Muscle of back (tissue), 13 donors: ENCODE results near the gene EXTL1. TPM values are rescaled to one million over a fixed set of nuclear protein-coding genes. Genes with fewer than 3 reads are reported as not detected.
"Not testable (repeated sequence)": the region's sequence is repeated elsewhere in the genome, so short reads cannot be mapped to it uniquely, and the experiment has no call there.

Experiments
- DNase-seq, 3 donors: peaks; one replicate each; pipeline versions ENCODE4 v3.0.0 to v3.0.0-alpha.2; 2013
- long read RNA-seq, 9 donors: transcript quantifications; one replicate each; lab custom pipeline, GENCODE V29; 2026
- polyA plus RNA-seq, 10 donors: library from polyadenylated mRNA; unstranded; fragments of 120-200 nt; gene quantifications; one replicate each; pipeline ENCODE4 v1.2.1, GENCODE V29; 2013; ENCODE audit not compliant: insufficient read length in 10 of 10

Gene EXTL1, protein sequence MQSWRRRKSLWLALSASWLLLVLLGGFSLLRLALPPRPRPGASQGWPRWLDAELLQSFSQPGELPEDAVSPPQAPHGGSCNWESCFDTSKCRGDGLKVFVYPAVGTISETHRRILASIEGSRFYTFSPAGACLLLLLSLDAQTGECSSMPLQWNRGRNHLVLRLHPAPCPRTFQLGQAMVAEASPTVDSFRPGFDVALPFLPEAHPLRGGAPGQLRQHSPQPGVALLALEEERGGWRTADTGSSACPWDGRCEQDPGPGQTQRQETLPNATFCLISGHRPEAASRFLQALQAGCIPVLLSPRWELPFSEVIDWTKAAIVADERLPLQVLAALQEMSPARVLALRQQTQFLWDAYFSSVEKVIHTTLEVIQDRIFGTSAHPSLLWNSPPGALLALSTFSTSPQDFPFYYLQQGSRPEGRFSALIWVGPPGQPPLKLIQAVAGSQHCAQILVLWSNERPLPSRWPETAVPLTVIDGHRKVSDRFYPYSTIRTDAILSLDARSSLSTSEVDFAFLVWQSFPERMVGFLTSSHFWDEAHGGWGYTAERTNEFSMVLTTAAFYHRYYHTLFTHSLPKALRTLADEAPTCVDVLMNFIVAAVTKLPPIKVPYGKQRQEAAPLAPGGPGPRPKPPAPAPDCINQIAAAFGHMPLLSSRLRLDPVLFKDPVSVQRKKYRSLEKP
- polyA plus RNA-seq = 1 to 10 TPM; 1.7 to 7.3 (median 3.2) TPM
- long read RNA-seq, donor 1 = 0 reads
- long read RNA-seq, donor 2 = 0 reads
- long read RNA-seq, donor 3 = 0 reads
- long read RNA-seq, donor 4 = 0 reads
- long read RNA-seq, donor 5 = 0 reads
- long read RNA-seq, donor 6 = 0 reads
- long read RNA-seq, donor 7 = 0 reads
- long read RNA-seq, donor 8 = 0 reads
- long read RNA-seq, donor 9 = 0 reads

DNA sequence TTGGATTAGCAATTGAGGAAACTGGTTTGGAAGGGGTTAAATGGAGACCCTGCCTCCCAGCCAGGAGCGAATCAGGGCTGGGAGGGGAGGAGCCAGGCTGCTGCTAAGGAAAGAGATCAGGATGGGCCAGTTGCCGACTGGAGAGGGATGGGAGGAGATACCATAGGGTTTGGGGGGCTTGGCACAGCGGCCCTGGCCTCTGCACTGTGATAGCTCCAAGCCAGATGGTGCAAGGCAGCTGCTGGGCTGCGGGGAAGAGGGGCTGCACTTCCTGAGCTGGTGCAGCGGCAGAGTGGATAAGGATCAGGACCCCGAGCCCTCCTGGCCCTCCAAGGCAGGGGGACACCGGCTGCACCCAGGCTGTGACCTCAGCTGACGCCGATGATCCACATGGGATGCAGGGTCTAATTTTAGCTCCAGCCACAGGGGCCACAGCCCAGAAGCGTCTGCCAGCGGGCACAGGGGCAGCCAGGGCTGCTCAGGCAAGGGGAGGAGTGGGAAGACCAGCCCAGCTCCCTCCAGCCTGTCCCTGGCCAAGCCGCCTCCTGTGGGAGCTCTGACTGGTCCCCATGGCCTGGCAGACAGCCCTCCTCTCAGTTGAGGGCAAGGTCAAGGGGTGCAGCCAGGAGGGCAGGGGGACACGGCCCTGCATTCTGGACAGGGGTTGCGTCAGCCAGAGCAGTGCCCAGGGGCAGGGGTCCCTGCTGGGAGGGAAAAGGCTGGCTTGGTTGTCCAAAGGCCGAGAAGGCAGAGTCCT lies at the start of gene EXTL1:
TSS of gene EXTL1 (plus strand) at position 129 of the 757 bp plus-strand sequence. CDS start 872 bp downstream, outside the sequence.
- peak; percentile 74 to 89 (median 81) for DNase-seq

DNA sequence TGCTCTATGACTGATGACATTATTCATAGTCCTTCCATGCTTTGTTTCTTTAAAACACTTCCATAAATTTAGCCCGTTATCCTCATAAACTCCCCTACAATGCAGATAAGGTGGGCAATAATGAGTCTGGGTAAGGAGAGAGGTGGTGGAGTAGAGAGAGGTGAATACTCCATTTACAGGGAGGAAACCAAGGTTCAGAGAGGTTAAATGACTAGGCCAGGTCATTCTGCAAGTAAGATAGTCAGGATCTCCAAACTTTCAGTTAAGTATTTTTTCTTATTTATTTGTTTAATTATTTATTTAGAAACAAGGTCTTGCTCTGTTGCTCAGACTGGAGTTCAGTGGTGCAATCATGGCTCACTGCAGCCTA lies 49.8 kb upstream of the EXTL1 start:
- DNase-seq = no peak

DNA sequence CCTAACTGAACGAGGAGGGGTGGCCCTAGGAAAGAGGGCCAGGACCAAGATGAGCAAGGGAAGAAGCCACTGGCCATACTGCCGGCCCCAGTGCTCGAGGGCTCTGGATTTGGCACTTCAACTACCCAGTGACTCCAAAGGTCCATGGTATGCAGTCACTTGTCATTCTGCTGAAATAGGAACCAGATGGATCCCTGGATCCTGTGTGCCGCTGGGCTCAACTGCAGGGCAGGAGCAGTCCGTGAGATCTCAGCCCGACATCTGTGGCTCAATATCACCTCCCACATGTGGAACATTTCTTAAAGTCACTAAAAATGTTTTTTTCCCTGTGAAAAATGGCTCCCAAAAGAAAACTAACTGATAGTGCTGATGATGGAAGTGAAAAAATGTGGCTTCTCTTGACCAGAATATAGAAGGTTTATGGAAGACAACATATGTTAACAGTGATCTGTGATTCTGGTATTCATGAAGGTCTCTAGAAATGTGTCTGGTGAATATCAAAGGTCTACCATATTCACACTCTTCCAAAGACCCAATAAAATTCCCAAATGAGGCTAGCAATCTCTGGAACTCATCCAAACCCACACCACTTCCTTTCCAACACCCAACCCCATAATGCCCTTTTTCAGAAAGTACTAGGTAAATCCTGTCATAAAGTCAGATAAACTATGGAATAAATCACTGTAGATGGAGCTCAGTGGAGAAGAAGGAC lies 47.8 kb upstream of the EXTL1 start:
- DNase-seq = no peak

DNA sequence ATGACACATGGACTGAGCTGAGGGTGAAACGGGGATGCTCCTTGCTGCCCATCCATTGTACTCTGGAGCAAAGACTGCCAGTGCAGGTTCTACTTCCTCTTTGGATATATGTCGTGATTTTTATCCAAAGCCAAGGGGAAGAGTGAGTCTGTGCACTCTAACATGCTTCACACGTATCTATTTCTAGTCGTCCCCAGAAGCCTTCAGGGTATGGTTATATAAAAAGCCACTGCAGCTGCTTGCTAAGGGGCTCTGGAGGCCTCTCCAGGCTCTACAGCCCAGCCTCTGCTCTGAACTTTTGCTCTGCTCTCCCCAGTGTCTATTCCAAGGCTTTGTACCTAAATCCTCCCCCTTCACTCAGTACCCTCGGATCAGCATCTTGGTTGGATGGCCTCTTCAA lies 43.8 kb upstream of the EXTL1 start:
- no peak for DNase-seq

DNA sequence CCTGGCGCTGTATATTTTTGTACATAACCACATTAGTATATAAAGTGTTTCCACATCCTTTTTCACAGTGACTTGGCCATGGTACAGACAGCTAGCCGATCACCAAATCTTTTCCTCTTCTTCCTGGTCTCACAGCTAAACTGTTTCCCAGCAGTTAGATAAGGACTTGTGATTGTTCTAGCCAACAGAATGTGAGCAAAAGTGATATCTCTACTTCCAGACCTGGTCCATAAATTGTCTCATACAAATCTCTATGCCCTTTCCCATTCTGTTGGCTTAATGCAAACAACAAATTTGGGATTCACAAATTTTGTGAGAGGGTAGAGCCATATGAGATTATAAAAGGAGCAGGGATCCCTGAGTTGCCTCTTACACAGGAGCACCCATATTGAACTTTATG lies 43.2 kb upstream of the EXTL1 start:
- DNase-seq = no peak

DNA sequence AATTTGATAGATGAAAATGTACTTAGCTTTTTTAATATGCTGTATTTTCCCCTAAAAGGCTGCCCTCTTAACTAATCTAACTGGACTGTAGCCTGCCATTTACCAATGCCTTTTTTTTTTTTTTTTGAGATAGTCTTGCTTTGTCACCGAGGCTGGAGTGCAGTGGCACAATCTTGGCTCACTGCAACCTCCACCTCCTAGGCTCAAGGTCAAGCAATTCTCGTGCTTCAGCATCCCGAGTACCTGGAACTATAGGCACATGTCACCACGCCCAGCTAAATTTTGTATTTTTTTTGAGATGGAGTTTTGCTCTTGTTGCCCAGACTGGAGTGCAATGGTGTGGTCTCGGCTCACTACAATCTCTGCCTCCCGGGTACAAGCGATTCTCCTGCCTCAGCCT lies 42.4 kb upstream of the EXTL1 start:
- no peak for DNase-seq

DNA sequence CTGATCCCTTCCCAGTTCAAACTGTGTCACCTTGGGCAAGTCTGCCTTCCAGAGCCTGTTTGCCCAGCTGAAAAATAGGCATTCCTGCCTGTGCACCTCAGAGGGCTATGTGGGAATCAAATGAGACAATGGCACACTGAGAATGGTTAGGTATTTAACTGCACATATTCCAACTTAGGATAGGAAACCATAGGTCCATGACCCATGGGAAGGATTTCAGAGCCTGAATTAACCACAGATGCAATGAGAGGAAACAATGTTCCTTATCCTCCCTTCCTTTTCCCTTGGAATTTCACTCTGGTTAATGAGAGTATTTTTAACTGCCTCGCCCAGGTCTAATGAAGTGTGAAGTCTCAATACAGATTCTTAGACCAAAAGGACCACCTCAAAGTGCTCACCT lies 36.4 kb upstream of the EXTL1 start:
- no peak for DNase-seq

DNA sequence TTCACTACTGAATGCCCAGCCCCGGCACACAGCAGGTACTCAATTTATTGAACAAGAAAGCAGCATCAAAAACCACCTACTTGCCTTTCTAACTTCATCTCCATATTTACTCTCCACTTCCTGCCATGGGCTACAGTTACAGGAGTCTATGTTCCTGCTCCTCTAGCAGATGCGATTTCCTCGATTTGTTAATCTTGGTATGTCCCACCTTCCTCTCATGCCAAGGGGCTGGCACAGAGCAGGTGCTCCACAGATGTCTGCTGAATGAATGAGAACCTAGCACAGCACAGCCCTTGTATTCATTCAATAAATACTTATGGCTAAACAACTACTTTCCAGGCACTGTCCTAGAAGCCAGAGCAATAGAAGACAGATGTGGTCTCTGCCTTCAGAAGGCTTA lies 35.9 kb upstream of the EXTL1 start:
- no peak for DNase-seq

DNA sequence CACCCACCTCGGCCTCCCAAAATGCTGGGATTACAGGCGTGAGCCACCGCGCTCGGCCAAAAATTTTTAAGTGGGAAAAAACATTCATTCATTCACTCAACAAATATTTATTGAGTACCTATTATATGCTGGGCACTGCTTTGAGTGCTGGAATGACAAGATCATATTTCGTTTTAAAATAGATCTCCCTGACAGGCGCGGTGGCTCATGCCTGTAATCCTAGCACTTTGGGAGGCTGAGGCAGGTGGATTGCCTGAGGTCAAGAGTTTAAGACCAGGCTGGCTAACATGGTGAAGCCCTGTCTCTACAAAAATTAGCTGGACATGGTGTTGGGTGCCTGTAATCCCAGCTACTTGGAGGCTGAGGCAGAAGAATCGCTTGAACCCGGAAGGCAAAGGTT lies 34.8 kb upstream of the EXTL1 start:
- DNase-seq = not testable (repeated sequence)

DNA sequence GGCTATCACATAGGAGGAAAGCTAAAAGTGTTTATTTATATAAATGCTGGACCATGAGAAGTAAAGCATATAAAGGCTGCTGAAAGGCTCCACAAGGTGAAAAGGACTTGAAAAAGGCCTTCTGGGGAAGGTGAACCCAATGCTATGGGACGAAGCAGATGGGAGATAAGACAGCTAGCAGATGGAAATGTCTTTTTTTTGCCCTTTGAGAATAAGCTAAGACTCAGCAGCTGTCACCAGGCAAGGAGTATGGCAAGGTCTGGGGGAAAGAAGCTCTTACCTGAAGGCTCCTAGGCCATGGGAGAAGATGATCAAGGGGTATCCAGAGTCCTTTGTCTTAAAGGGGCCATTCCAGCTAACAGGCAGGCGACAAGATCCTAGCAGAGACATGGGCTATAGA lies 33.6 kb upstream of the EXTL1 start:
- no peak for DNase-seq

DNA sequence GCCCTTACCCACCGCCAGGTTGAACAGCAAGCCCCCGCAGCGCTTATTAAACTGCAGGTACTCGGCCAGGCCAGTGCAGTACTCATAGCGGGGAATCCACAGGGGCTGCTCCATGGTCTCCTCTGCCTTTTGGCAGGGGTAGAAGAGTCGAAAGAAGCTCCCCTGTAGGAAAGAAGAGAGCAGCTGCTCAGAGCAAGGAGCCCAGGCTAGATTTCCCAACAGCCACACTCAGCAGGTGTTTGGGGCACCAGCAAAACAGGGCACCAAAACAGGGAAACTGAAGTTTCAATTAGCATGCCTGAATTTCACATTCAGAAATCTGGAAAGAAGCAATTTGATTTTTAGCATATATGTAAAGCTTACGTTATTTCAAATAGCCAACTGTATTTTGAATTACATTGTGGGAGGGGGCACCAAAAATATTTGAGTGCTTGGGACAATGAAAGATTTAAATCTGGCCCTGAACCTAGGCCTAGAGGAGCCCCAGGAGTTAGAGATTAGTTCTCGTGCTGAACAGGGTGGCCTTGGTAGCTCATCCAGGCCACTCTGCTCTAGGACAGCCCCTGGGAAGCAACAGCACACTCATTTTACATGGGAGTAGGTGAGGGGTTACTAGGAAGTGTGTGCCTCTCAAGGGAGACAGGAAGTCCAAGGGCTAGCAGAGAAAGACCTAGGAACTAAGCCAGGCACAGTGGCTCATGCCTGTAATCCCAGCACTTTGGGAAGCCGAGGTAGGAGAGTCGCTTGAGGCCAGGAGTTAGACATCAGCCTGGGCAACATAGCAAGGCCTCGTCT lies 31.9 kb upstream of the EXTL1 start:
- no peak for DNase-seq

DNA sequence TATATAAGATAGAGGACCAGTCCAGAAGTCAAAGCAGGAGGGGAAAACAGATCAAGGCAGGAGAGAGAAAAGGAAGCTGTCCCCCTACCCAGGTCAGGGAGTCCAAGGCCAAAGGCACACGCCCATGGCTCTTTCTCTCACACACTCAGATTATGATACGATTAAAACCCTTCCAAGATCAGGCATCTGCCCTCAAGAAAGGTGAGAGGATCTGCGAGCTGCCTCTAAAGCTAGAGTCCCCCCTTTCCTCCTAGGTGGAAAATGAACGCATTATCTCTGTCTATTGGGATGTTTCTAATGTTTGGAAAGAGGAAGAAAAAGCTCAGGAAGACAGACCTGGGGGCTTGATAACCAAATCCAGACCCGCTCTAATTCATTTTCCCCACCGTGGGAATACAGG lies 31.3 kb upstream of the EXTL1 start:
- DNase-seq = no peak

DNA sequence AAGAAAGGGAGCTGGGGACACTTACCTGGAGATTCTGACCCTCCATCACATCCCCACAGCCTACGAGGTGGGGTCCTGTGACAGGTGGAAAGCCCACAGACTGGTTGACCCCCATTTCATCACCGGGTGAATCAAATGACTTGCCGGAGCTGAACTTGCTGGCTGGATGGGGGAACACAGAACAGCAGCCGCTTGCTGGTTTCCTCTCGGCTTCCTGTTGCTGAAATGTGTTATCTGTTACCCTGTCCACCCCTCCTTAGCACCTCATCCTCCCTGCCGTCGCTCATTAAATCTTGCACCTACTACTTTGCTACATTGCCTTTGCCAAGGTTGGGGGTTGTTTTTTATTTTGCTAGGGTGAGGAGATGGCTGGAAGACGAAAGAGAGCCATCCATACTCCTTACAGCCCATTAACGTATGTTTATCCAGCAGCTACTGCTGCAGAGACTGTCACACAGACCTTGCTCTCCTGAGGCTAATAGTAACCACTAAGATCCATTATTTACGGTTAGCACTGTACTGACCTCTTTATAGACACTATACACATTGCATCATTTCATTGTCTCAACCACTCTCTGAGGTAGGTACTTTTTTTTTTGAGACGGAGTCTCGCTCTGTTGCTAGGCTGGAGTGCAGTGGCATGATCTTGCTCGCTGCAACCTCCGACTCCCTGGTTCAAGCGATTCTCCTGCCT lies 30.7 kb upstream of the EXTL1 start:
- no peak for DNase-seq

DNA sequence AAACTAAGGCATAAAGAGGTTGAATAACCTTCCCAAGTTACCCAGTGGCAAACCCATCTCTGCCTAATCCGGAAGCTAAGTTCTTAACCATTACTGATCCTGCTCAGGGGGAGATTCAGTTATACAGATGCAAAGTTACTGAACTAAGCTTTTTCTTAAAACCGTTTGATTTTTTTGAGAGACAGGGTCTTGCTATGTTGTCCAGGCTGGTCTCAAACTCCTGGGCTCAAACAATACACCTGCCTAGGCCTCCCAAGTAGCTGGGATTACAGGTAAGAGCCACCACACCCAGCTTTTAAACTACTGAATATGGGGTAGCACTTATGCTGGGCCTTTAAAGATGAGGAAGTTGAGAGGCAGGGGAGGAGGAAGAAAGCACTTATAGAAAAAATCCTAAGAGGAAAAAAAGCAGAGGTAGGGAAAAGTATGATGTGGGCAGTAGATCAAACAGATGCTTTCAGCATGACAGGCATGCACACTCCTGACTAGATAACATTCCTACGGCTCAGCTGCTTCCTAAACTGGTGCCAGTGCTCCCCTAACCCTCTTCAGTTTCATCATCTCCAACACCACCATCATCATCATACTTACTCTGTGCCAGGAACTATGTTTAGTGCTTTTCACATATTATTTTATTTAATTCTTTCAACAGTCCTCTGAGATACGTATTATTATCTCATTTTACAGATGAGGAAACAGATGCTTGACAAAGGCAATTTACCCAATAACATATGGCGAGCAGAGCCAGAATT lies 29.5 kb upstream of the EXTL1 start:
- no peak for DNase-seq

DNA sequence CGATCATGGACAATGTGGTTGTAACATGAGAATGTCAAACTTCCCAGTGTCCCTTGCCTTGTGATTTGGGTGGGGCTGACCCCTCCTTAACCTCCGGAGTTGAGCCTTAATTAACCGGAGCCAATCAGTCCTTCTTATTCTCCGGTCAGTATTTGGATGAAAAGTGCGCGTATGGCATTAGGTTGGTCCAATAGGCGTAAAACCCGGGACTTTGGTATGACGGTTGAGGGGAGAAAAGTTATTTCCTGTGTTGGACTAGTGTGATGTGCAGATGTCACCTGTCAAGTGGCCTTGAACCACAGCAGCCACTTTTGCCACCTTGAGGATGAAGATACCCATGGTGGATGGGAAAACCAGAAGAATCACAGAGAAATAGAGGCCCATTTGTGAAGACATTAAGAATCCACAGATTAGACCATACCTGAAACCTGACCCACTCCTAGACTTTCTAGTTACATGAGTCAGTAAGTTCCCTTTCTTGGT lies 28.8 kb upstream of the EXTL1 start:
- DNase-seq = no peak

DNA sequence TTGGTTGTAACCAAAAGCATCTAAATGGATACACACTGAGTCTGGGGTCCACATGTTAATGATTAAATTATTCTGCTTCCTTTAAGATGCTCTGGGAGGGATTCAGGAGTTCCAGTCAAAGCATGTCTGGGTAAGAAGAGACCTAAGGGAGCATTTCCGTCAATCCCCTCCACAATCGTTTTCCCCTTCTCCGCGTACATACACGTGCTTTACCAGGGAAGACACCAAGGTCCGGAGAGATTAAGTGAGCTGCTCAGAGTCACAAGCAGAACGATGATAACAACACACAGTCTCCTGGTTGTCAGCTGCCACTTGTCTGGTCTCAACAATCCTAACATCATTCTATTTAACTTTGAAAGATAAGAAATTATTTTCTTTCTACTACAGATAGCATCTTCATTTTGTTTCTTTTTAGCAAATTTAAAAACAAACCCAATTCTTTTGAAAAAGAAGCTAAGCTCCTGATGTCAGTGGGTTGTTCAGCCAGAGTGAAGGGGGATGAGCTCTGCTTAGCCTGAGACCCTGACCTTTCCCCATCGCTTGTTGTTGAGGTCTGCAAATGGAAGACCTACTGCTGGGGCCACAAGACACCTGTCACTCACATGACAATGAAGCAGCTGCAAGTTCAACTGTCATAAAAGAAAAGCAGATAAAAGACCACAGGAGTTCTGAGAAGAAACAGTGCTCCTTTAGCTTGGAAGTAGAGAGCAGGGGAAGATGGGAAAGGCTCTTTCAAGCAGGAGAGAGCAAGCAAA lies 28.2 kb upstream of the EXTL1 start:
- DNase-seq = no peak

DNA sequence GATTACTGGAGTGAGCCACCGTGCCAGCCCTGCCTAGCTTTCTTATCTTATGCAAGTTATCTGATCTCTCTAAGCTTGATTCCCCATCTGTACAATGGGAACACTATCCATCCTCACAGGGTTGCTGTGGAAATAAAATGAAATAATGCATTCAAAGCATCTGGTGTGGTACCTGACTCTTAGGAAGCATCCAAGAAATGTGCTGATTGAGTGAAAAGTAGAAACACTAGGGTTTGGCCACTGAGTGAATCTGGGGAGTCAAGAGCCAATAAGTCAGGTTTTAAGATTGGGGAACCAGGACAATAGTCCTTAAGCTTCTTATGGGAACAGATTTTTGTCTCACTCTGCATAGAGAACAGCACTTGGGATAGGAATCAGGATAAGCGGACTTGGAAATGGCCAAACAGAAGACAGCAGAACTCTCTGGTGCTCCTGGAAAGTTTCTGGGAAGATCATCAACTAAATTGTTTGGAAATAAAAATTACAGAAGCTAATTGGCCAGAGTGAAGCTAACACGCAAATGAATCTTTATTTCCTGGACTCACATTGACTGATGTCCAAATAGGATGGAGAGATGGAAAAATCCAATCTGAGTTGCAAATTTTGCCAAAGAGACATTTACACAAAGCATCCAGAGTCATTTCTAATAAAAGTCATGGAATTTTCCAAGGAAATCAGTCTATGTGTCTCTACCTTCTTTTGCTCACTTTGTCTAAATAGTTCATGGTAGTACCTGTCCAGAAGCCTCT lies 27.0 kb upstream of the EXTL1 start:
- peak in 2 of 3 donors; percentile 41 to 55 for DNase-seq
